HepG2 (cell line): ENCODE data around the gene RHBDD1. TPM values are rescaled to one million over a fixed set of nuclear protein-coding genes. Genes with fewer than 3 reads are reported as not detected.

Experiments
- ATAC-seq: fragments of 200-7000 bp; cut with Tn5 transposase; 3 replicates; pipeline ENCODE4 v1.9.1; 2020; ENCODE audit warnings: mild to moderate bottlenecking, moderate library complexity
- BruUV-seq: library from RNA; stranded (reverse); fragments of 400-500 nt; replicated peaks from 2 replicates; lab custom pipeline; 2021; lab: Mats Ljungman, UMichigan
- CTCF ChIA-PET: fragments of 300-600 bp; formaldehyde crosslinking; extraction: SDS; loops from one replicate; lab custom pipeline; 2021; ENCODE audit warnings: low total read pairs, inconsistent platforms, low intra/inter-chr PET ratio; lab: Yijun Ruan, JAX
- POLR2A ChIA-PET: fragments of 350-600 bp; sonication (Branson Sonifier 250); formaldehyde crosslinking; loops from one replicate; lab custom pipeline; 2020; ENCODE audit warnings: antibody characterized with exemption, inconsistent platforms; lab: Yijun Ruan, JAX
- DNase-seq: peaks from one replicate; pipeline ENCODE4 v3.0.0-alpha.2; 2015; ENCODE audit warnings: low spot score
- FAIRE-seq: peaks from 3 replicates; lab custom pipeline; 2011; peaks lifted over from hg19 to GRCh38; lab: Jason Lieb, UNC
- H2AFZ ChIP-seq: one replicate; pipeline ENCODE4 v1.6.1; 2011; ENCODE audit warnings: low read length, inconsistent platforms
- H3K27ac ChIP-seq: fragments of 300-600 bp; 3 replicates; pipeline ENCODE4 v1.8.0; 2011; ENCODE audit warnings: mixed run types, mild to moderate bottlenecking, mixed read lengths, low read length, inconsistent platforms; ENCODE audit not compliant: insufficient read depth; ENCODE audit errors: extremely low read length
- H3K27me3 ChIP-seq, 2 experiments: fragments of 200-600 bp in 1 of 2; 2 replicates in 1 of 2; 3 replicates in 1 of 2; pipeline versions ENCODE4 v1.6.0 to v1.8.0; 2011; ENCODE audit warnings: low read length in 2 of 2, mild to moderate bottlenecking in 2 of 2, moderate library complexity in 2 of 2, inconsistent platforms in 1 of 2; ENCODE audit not compliant: insufficient read depth in 2 of 2, control insufficient read depth in 1 of 2
- H3K36me3 ChIP-seq, 2 experiments: fragments of 200-600 bp in 1 of 2; replicated peaks in 1 of 2; 2 replicates in 1 of 2; 3 replicates in 1 of 2; pipeline versions ENCODE4 v1.5.1 to v1.8.0; 2011; ENCODE audit warnings: low read length in 2 of 2, inconsistent platforms in 1 of 2; ENCODE audit not compliant: insufficient read depth in 2 of 2, control insufficient read depth in 1 of 2
- H3K4me1 ChIP-seq: 2 replicates; pipeline ENCODE4 v1.5.1; 2012; ENCODE audit warnings: low read length, inconsistent platforms; ENCODE audit not compliant: insufficient read depth
- H3K4me2 ChIP-seq: 2 replicates; pipeline ENCODE4 v1.6.0; 2011; ENCODE audit warnings: low read depth, low read length, inconsistent platforms
- H3K4me3 ChIP-seq, 3 experiments: fragments of 200-600 bp in 1 of 3; sonication (generic), shearing (Covaris generic) in 1 of 3; replicated peaks in 1 of 3; 2 replicates each; pipeline ENCODE4 v1.5.1; 2011 to 2016; ENCODE audit warnings: low read length in 3 of 3, inconsistent platforms in 2 of 3, low read depth in 2 of 3, mild to moderate bottlenecking in 2 of 3, control low read depth in 1 of 3, mixed read lengths in 1 of 3; ENCODE audit not compliant: insufficient read depth in 1 of 3
- H3K79me2 ChIP-seq: one replicate; pipeline ENCODE4 v1.6.1; 2011; ENCODE audit warnings: low read length, inconsistent platforms; ENCODE audit not compliant: insufficient read depth
- H3K9ac ChIP-seq: 2 replicates; pipeline ENCODE4 v1.6.0; 2011; ENCODE audit warnings: mild to moderate bottlenecking, low read depth, low read length, inconsistent platforms; ENCODE audit not compliant: insufficient read depth
- H3K9me3 ChIP-seq: 2 replicates; pipeline ENCODE4 v1.5.1; 2012; ENCODE audit warnings: mild to moderate bottlenecking, low read length
- H4K20me1 ChIP-seq: 2 replicates; pipeline ENCODE4 v1.6.0; 2011; ENCODE audit warnings: inconsistent platforms, mild to moderate bottlenecking, low read length, moderate library complexity; ENCODE audit not compliant: insufficient read depth
- ARID2 ChIP-seq: sonication (generic); formaldehyde crosslinking; IDR thresholded peaks from 2 replicates; pipeline ENCODE4 v1.8.1; 2022; ENCODE audit warnings: mild to moderate bottlenecking, missing genetic modification reagents, borderline replicate concordance
- CBFB ChIP-seq: sonication (generic); formaldehyde crosslinking; IDR thresholded peaks from 2 replicates; pipeline ENCODE4 v1.4.0; 2020; ENCODE audit warnings: missing genetic modification reagents
- LRRFIP1 ChIP-seq: sonication (generic); formaldehyde crosslinking; conservative IDR thresholded peaks from 2 replicates; pipeline ENCODE4 v1.4.0; 2020; ENCODE audit warnings: missing genetic modification reagents
- MAZ ChIP-seq, 2 experiments: sonication (generic) in 1 of 2; formaldehyde crosslinking in 1 of 2; IDR thresholded peaks; 2 replicates each; pipeline versions ENCODE4 v1.5.0 to v1.6.1; 2012 to 2020; ENCODE audit warnings: low read depth in 2 of 2, mild to moderate bottlenecking in 2 of 2, borderline replicate concordance in 1 of 2, improper control_type of control experiment in 1 of 2, low read length in 1 of 2, missing genetic modification reagents in 1 of 2, moderate library complexity in 1 of 2
- MYC ChIP-seq: sonication (generic); formaldehyde crosslinking; IDR thresholded peaks from 2 replicates; pipeline ENCODE4 v1.9.0; 2021; ENCODE audit warnings: missing genetic modification reagents, borderline replicate concordance
- PLSCR1 ChIP-seq: sonication (generic); formaldehyde crosslinking; IDR thresholded peaks from 2 replicates; pipeline ENCODE4 v1.5.0; 2020; ENCODE audit warnings: missing genetic modification reagents, mild to moderate bottlenecking, borderline replicate concordance
- RBFOX2 ChIP-seq: fragments of 200-400 bp; formaldehyde crosslinking; IDR thresholded peaks from 2 replicates; pipeline ENCODE4 v1.6.1; 2017; ENCODE audit warnings: low read depth, mild to moderate bottlenecking, low read length
- REPIN1 ChIP-seq: sonication (generic); formaldehyde crosslinking; IDR thresholded peaks from 2 replicates; pipeline ENCODE4 v1.8.0; 2022; ENCODE audit warnings: missing genetic modification reagents, low read depth, mild to moderate bottlenecking, borderline replicate concordance
- SAP130 ChIP-seq: IDR thresholded peaks from 2 replicates; pipeline ENCODE4 v1.6.1; 2016; ENCODE audit warnings: low read depth
- SMAD3 ChIP-seq: sonication (generic); formaldehyde crosslinking; IDR thresholded peaks from 2 replicates; pipeline ENCODE4 v1.4.0; 2020; ENCODE audit warnings: missing genetic modification reagents
- XBP1 ChIP-seq: sonication (generic); formaldehyde crosslinking; IDR thresholded peaks from 2 replicates; pipeline ENCODE4 v1.5.0; 2020; ENCODE audit warnings: missing genetic modification reagents
- ZBTB49 ChIP-seq: sonication (generic); formaldehyde crosslinking; IDR thresholded peaks from 2 replicates; pipeline ENCODE4 v1.4.0; 2020; ENCODE audit warnings: missing genetic modification reagents, borderline replicate concordance
- ZNF253 ChIP-seq: sonication (generic); formaldehyde crosslinking; IDR thresholded peaks from 2 replicates; pipeline ENCODE4 v1.8.0; 2022; ENCODE audit warnings: mild to moderate bottlenecking, missing genetic modification reagents, borderline replicate concordance
- ZNF329 ChIP-seq: sonication (generic); formaldehyde crosslinking; IDR thresholded peaks from 2 replicates; pipeline ENCODE4 v1.9.0; 2021; ENCODE audit warnings: low read depth, mild to moderate bottlenecking, missing genetic modification reagents
- ZNF33B ChIP-seq: sonication (generic); formaldehyde crosslinking; IDR thresholded peaks from 2 replicates; pipeline ENCODE4 v1.5.1; 2020; ENCODE audit warnings: mild to moderate bottlenecking, missing genetic modification reagents
- ZNF468 ChIP-seq: sonication (generic); formaldehyde crosslinking; IDR thresholded peaks from 2 replicates; pipeline ENCODE4 v1.8.0; 2022; ENCODE audit warnings: mild to moderate bottlenecking, moderate library complexity, missing genetic modification reagents
- ZNF570 ChIP-seq: sonication (generic); formaldehyde crosslinking; IDR thresholded peaks from 2 replicates; pipeline ENCODE4 v1.4.0; 2020; ENCODE audit warnings: mild to moderate bottlenecking, missing genetic modification reagents, borderline replicate concordance
- ZNF572 ChIP-seq: sonication (generic); formaldehyde crosslinking; IDR thresholded peaks from 2 replicates; pipeline ENCODE4 v1.5.1; 2020; ENCODE audit warnings: mild to moderate bottlenecking, missing genetic modification reagents
- ZNF878 ChIP-seq: sonication (generic); formaldehyde crosslinking; IDR thresholded peaks from 2 replicates; pipeline ENCODE4 v1.8.1; 2023; ENCODE audit warnings: mild to moderate bottlenecking, missing genetic modification reagents, moderate library complexity
- WGBS: methylation state at CpG from one replicate; pipeline ENCODE4 v1.1.6; 2017; ENCODE audit warnings: low lambda C conversion rate; 5-methylcytosine and 5-hydroxymethylcytosine counted together
- in situ Hi-C: cut with HindIII; loops from 2 replicates; pipeline ENCODE4 v1.10.0; 2017; ENCODE audit warnings: low pct_unique_long_range_greater_than_20kb; ENCODE audit not compliant: extremely low pct_ligation_motif_present
- intact Hi-C: fragments of 100-400 bp; cut with micrococcal nuclease; formaldehyde crosslinking; loops from one replicate; pipeline ENCODE4 v1.10.0; 2022; ENCODE audit not compliant: unreplicated experiment
- polyA plus RNA-seq, 8 experiments: library from polyadenylated mRNA; depleted of rRNA in 3 of 8; stranded (reverse) in 7 of 8; unstranded in 1 of 8; fragments of >200 nt; fragmentation: Illumina TruSeq in 4 of 8; extraction: Trizol in 4 of 8; gene quantifications; 2 replicates each; pipeline versions ENCODE4 v1.2.1 to v1.2.3, GENCODE V29; 2011 to 2016; ENCODE audit warnings: low read depth in 4 of 8, missing spikeins in 1 of 8, mixed read lengths in 1 of 8; ENCODE audit not compliant: insufficient read depth in 1 of 8
- total RNA-seq, 5 experiments: library from RNA; depleted of rRNA; stranded (reverse); fragments of >200 nt; fragmentation: Illumina TruSeq; extraction: Trizol; gene quantifications; 2 replicates each; pipeline ENCODE4 v1.2.3, GENCODE V29; 2016; ENCODE audit warnings: low read depth in 1 of 5

Gene RHBDD1
- total and polyA plus RNA-seq, 2 of the 13 experiments (the other 11 are each of a cell fraction or from before 2014, with no cell fraction given): 8.2 to 9.5 TPM

GRCh38 chr2:226797989-226798421 is 37.8 kb upstream of the RHBDD1 start:
- H2AFZ ChIP-seq: no peak overlapping the region
- H4K20me1 ChIP-seq: no peaks in the 10 kb centered on the region
- H3K36me3 ChIP-seq: no peaks in the 10 kb centered on the region; a peak in 1 of 5 replicates
- H3K9me3 ChIP-seq: no peaks in the 10 kb centered on the region
- no peak overlapping the region for H3K27ac ChIP-seq
- no peak for FAIRE-seq
- DNase-seq: no peak
- no peak overlapping the region for H3K9ac ChIP-seq
- peak overlapping the region; percentile 68 for H3K4me2 ChIP-seq
- ChIA-PET CTCF (no interaction called here), POLR2A (interaction anchor here (1.5 kb wide), 1 partner anchor 320 kb away, joined by 3 read pairs; no protein-coding TSS in a partner anchor)
- 97% methylated on average over 12 of the region's 23 CpGs for WGBS
- peak overlapping the region in 1 of 3 experiments; percentile 72; a peak in 1 of 6 replicates for H3K4me3 ChIP-seq
- H3K4me1 ChIP-seq: peaks cover 86% of the 10 kb centered on the region
- no peaks in the 10 kb centered on the region for H3K27me3 ChIP-seq
- no TSS peak for BruUV-seq
- H3K79me2 ChIP-seq: peaks cover 52% of the 10 kb centered on the region
- intact Hi-C loops (no loop called here), in situ Hi-C loops (loop anchor here (10.0 kb wide), 3 partner anchors 63 to 583 kb away; no protein-coding TSS in a partner anchor)
- ATAC-seq: no peak
- TF ChIP-seq XBP1 (no peak), SMAD3 (CRISPR knock-in tag) (no peak), ZNF572 (CRISPR knock-in tag) (0 out of 2 replicates have a peak, but pooled peaks have one; percentile 16), ZNF329 (0 out of 2 replicates have a peak, but pooled peaks have one; percentile 19), LRRFIP1 (no peak), PLSCR1 (0 out of 2 replicates have a peak, but pooled peaks have one; percentile 44), ZBTB49 (CRISPR knock-in tag) (no peak), MAZ (IDR thresholded peaks at IDR 0.05; ENCODE audit: borderline replicate concordance, low read depth, low read length) (no peak), MAZ (CRISPR knock-in tag; IDR thresholded peaks at IDR 0.05; ENCODE audit: low read depth) (0 out of 2 replicates have a peak, but pooled peaks have one; percentile 6), MYC (CRISPR knock-in tag) (no peak), ZNF468 (CRISPR knock-in tag) (no peak), RBFOX2 (peak; percentile 9; the same call in 1 of the 2 replicates), CBFB (no peak), ZNF253 (CRISPR knock-in tag) (no peak), ARID2 (CRISPR knock-in tag) (peak; percentile 31; the same call in 1 of the 2 replicates), SAP130 (CRISPR knock-in tag) (no peak), ZNF570 (no peak), ZNF878 (CRISPR knock-in tag) (no peak), ZNF33B (CRISPR knock-in tag) (0 out of 2 replicates have a peak, but pooled peaks have one; percentile 65), REPIN1 (CRISPR knock-in tag) (0 out of 2 replicates have a peak, but pooled peaks have one; percentile 23)
